Smooth muscle cell (in vitro differentiated cells): Measurements from ENCODE around the gene PARN. TPM values are rescaled to one million over a fixed set of nuclear protein-coding genes. Genes with fewer than 3 reads are reported as not detected.
"Not testable (repeated sequence)": the region's sequence is repeated elsewhere in the genome, so short reads cannot be mapped to it uniquely, and the experiment has no call there.

Experiments used
- DNase-seq: peaks from one replicate; lab custom pipeline; 2025; ENCODE audit not compliant: unreplicated experiment; lab: John Stamatoyannopoulos, UW
- H2AFZ ChIP-seq: fragments of 200-600 bp; sonication (generic); 2 replicates; pipeline ENCODE4 v1.6.0; 2016; ENCODE audit warnings: antibody characterized with exemption, low read depth, mild to moderate bottlenecking
- H3F3A ChIP-seq: fragments of 200-600 bp; sonication (generic); 2 replicates; pipeline ENCODE4 v1.6.0; 2017; ENCODE audit warnings: antibody characterized with exemption, low read depth
- H3K27ac ChIP-seq: fragments of 200-600 bp; sonication (generic); 2 replicates; pipeline ENCODE4 v1.5.1; 2016; ENCODE audit warnings: low read depth, mild to moderate bottlenecking
- H3K27me3 ChIP-seq: fragments of 200-600 bp; sonication (generic); 2 replicates; pipeline ENCODE4 v1.6.1; 2016; ENCODE audit warnings: low read depth, mild to moderate bottlenecking
- H3K36me3 ChIP-seq: fragments of 200-600 bp; sonication (generic); 2 replicates; pipeline ENCODE4 v1.5.1; 2016; ENCODE audit warnings: low read depth
- H3K4me1 ChIP-seq: fragments of 200-600 bp; sonication (generic); 2 replicates; pipeline ENCODE4 v1.5.1; 2016; ENCODE audit warnings: low read depth
- H3K4me2 ChIP-seq: fragments of 200-600 bp; sonication (generic); 2 replicates; pipeline ENCODE4 v1.6.0; 2016; ENCODE audit warnings: mild to moderate bottlenecking
- H3K4me3 ChIP-seq: fragments of 200-600 bp; sonication (generic); 2 replicates; pipeline ENCODE4 v1.5.1; 2016; ENCODE audit warnings: mild to moderate bottlenecking
- H3K79me2 ChIP-seq: fragments of 200-600 bp; sonication (generic); 2 replicates; pipeline ENCODE4 v1.6.0; 2016; ENCODE audit warnings: low read depth, mild to moderate bottlenecking
- H3K9ac ChIP-seq: fragments of 200-600 bp; sonication (generic); 2 replicates; pipeline ENCODE4 v1.6.0; 2016; ENCODE audit warnings: low read depth
- H3K9me3 ChIP-seq: fragments of 200-600 bp; sonication (generic); replicated peaks from 2 replicates; pipeline ENCODE4 v1.5.1; 2016; ENCODE audit warnings: low read depth
- H4K20me1 ChIP-seq: fragments of 200-600 bp; sonication (generic); 2 replicates; pipeline ENCODE4 v1.6.0; 2016; ENCODE audit warnings: low read depth
- CTCF ChIP-seq: fragments of 200-600 bp; sonication (generic); IDR thresholded peaks from 2 replicates; pipeline ENCODE4 v1.5.1; 2017; ENCODE audit warnings: borderline replicate concordance, mild to moderate bottlenecking, antibody characterized with exemption; ENCODE audit not compliant: insufficient read depth, poor library complexity, severe bottlenecking
- WGBS: methylation state at CpG from one replicate; pipeline ENCODE4 v1.1.7; 2016; ENCODE audit warnings: low lambda C conversion rate; 5-methylcytosine and 5-hydroxymethylcytosine counted together
- polyA plus RNA-seq: library from polyadenylated mRNA; unstranded; fragments of >200 nt; fragmentation: Nextera tagmentation; extraction: Ambion mirVana; gene quantifications from 2 replicates; pipeline ENCODE4 v1.2.1, GENCODE V29; 2016
- total RNA-seq: library from RNA; depleted of rRNA; stranded (reverse); fragments of >200 nt; gene quantifications from 2 replicates; pipeline ENCODE4 v1.2.3, GENCODE V29; 2014

PARN gene
- total and polyA plus RNA-seq, 2 experiments from 2014 or later, result 22.2 to 24.6 TPM

GRCh38 chr16:14548933-14549788 lies 80.9 kb downstream of the PARN start:
- WGBS, result 90% methylated on average over 3 of the region's 3 CpGs
- Histone ChIP-seq H3K36me3 (peaks cover 6% of the 10 kb centered on the region), H4K20me1 (peaks cover 5% of the 10 kb centered on the region), H3K4me3 (no peak overlapping the region), H3F3A (no peaks in the 10 kb centered on the region), H3K27ac (no peak overlapping the region), H3K79me2 (no peaks in the 10 kb centered on the region), H3K4me2 (no peak overlapping the region), H3K4me1 (no peaks in the 10 kb centered on the region), H2AFZ (no peak overlapping the region), H3K27me3 (no peaks in the 10 kb centered on the region), H3K9me3 (no peaks in the 10 kb centered on the region), H3K9ac (no peak overlapping the region)
- DNase-seq, result no peak
- no peak for TF ChIP-seq CTCF

GRCh38 chr16:14545346-14545884 lies 84.6 kb downstream of the PARN start:
- Histone ChIP-seq H3K4me3 (peak overlapping the region; percentile 27), H4K20me1 (peaks cover 5% of the 10 kb centered on the region), H3K9me3 (peaks cover 6% of the 10 kb centered on the region), H3K4me2 (no peak overlapping the region), H3K9ac (no peak overlapping the region), H2AFZ (no peak overlapping the region), H3K4me1 (no peaks in the 10 kb centered on the region), H3K27ac (no peak overlapping the region), H3K27me3 (no peaks in the 10 kb centered on the region), H3F3A (no peaks in the 10 kb centered on the region), H3K79me2 (no peaks in the 10 kb centered on the region), H3K36me3 (peaks cover 18% of the 10 kb centered on the region)
- 72% methylated on average over 7 of the region's 7 CpGs for WGBS
- DNase-seq, result no peak
- TF ChIP-seq CTCF, result no peak

- DNase-seq, H3F3A ChIP-seq, H3K27ac ChIP-seq, H3K9me3 ChIP-seq, H3K79me2 ChIP-seq, H2AFZ ChIP-seq, H4K20me1 ChIP-seq, H3K4me2 ChIP-seq, H3K4me1 ChIP-seq, H3K27me3 ChIP-seq, H3K9ac ChIP-seq, H3K4me3 ChIP-seq: not testable (repeated sequence)
- WGBS, result 77% methylated on average over 4 of the region's 4 CpGs
- peaks cover 18% of the 10 kb centered on the region for H3K36me3 ChIP-seq
Measured at GRCh38 chr16:14544846-14545245, 85.2 kb downstream of the PARN start.

- Histone ChIP-seq H3K4me3 (no peak overlapping the region), H3K36me3 (peaks cover 18% of the 10 kb centered on the region), H3F3A (peaks cover 5% of the 10 kb centered on the region), H3K79me2 (peaks cover 11% of the 10 kb centered on the region), H2AFZ (no peak overlapping the region), H3K9me3 (peaks cover 6% of the 10 kb centered on the region), H3K9ac (peak overlapping the region; percentile 28), H3K4me2 (peak overlapping the region; percentile 48), H3K27me3 (no peaks in the 10 kb centered on the region), H4K20me1 (no peaks in the 10 kb centered on the region), H3K4me1 (peaks cover 14% of the 10 kb centered on the region), H3K27ac (peak overlapping the region; percentile 81)
- DNase-seq, result no peak
- WGBS, result 31% methylated on average over 2 of the region's 2 CpGs
- no peak for TF ChIP-seq CTCF
Measured at GRCh38 chr16:14539631-14540030, 90.4 kb downstream of the PARN start.
